Occipital lobe (tissue), 2 donors: Measurements from ENCODE around the gene AHI1. TPM values are rescaled to one million over a fixed set of nuclear protein-coding genes. Genes with fewer than 3 reads are reported as not detected.

ENCODE experiments used
- DNase-seq: peaks from one replicate; lab custom pipeline; 2025; lab: John Stamatoyannopoulos, UW
- total RNA-seq: library from RNA; depleted of rRNA; stranded (reverse); fragments of >200 nt; gene quantifications from one replicate; pipeline ENCODE4 v1.2.3, GENCODE V29; 2014

AHI1 gene
- total RNA-seq, 1 donor from 2014 or later: 40.6 TPM

- no peak for DNase-seq
Observed at GRCh38 chr6:135300576-135300975, 197.0 kb downstream of the AHI1 start.

GRCh38 chr6:135299256-135299655 is 198.3 kb downstream of the AHI1 start:
- no peak for DNase-seq

GRCh38 chr6:135298455-135298854 is 199.1 kb downstream of the AHI1 start:
- no peak for DNase-seq

DNA sequence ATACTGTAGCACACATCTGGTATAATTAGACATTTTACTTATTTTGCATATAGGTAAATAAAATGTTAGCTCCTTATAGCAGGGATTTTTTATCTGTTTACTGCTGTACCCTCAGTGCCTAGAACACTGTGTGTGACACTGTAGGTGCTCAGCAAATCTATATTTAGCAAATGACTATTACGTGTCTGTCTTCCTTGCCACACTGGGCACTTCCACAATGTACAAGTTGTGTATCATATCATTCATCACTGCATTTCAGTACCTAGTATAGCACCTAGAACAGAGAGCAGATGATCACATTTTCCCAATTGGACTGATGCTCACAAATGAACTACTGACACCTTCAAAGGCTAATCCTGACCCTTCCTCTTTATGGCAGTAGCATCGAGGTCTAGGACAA is 200.8 kb downstream of the AHI1 start:
- no peak for DNase-seq

GRCh38 chr6:135295085-135295484 is 202.5 kb downstream of the AHI1 start:
- no peak for DNase-seq

GRCh38 chr6:135291288-135292076 is 206.1 kb downstream of the AHI1 start:
- no peak for DNase-seq

DNA sequence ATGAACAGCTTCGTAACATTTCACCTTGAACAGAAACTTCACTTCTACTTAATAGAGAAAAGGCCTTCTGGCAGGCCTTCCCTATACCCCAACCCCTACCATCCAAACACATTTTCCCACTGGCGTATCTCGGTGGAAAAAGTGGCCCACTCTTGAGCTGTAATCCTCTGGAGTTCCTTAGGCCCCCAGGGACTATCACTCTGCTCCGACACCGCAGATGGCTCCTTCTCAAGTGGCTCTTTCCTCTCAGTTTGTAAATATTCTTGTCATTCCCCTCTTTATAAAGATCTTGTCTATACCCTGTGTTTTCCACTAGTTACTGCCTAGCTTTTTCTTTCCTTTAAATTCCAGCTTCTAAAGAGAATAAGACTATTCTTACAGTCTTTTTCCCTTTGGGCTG is 207.7 kb downstream of the AHI1 start:
- no peak for DNase-seq

- no peak for DNase-seq
Observed at GRCh38 chr6:135286962-135287538, 210.5 kb downstream of the AHI1 start.

DNA sequence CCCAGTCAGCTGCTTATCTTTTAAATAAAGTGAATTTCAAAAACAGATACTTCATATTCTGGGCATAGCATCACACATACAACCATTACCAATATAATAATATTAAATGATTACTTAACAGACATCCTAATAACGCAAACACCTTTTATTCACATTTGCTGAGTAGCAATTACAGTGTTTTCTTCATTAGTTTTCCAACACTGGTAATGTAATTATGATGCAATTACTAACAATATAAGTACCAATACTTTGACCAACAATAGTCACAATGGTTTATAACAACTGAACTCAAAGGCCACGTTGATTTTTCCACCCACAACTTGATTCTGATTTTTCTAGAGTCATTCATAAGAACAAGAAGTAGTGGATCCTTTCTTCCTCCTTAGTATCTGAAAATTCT is 212.4 kb downstream of the AHI1 start:
- DNase-seq: no peak

- no peak for DNase-seq
Observed at GRCh38 chr6:135283926-135284325, 213.6 kb downstream of the AHI1 start.

GRCh38 chr6:135282395-135282794 is 215.1 kb downstream of the AHI1 start:
- DNase-seq: no peak

GRCh38 chr6:135281964-135282363 is 215.6 kb downstream of the AHI1 start:
- DNase-seq: no peak

GRCh38 chr6:135281227-135281626 is 216.3 kb downstream of the AHI1 start:
- no peak for DNase-seq

DNA sequence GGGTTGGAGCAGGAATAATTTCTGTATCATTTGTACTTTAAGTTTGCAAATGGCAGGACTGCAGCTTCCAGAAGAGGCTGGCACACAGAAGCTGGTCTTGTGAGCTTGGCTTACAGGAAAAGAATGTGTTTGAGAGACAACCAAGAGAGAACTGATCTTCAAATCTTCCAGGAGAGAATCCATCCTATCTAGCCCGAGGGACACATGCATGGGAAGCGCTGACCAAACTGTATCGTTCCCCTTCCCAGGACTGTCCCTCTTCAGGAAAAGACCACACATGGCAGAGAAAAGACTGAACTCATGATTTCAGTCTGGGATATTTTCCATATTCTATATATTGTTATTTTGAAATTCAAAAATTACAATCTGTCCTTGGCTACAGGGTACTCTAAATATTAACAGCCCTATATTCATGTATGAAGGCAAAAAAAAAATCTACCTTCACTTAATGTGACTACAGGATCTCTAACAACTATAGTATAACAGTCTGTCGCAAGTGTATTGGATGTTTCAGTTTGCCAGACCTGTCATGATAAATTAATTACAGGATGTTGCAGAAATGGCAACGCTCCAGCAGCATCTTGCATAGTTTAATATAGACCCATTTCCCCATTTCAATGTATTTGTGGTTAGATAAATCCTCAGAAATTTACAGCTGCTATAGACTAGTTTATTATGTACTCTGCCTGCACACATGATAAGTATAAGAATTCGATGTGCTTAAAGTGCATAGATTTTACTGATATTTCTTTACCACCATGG is 217.0 kb downstream of the AHI1 start:
- DNase-seq: no peak

- DNase-seq: no peak
Observed at GRCh38 chr6:135277422-135277821, 220.1 kb downstream of the AHI1 start.

- DNase-seq: no peak
Observed at GRCh38 chr6:135274561-135275293, 222.8 kb downstream of the AHI1 start.

GRCh38 chr6:135271626-135272025 is 225.9 kb downstream of the AHI1 start:
- DNase-seq: no peak

DNA sequence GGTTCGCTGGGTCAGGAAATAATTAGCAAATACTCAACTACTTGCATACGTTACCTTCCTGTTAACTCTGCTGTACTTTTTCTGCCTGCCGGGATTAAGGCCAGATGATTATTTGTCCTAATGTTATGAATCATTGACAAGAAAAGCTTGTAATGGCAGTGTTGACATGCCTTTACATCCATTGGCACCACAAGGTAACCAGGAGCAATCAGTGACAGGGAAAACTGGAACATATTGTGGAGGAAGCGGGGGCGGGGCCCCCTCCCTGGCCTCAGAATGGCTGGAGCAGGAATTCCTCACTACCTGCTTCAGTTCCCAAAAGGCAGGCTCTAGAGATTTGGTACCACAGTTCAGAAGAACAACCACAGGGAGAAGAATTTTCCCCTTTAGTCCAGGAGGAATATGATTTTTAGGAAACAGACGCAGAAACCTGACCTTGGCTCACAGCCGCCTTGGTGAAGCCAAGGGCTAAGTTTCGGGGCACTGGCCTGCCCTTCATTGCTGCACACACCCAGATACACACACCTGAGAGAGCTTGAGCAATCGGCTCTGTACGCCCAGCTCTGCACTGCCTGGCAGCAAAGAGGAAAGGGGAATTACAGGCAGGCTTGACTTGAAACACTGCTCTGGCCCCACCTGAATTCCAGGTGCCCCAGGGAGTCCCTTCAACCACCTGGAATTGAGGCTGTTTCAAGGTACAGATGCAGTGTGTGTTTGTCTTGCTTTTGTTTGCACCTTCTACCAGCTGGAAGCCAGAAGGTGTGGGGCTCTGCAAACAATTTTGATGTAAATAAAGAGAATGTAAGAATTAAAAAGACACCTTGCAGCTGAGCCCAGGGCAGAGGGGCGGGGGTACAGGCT is 226.6 kb downstream of the AHI1 start:
- no peak for DNase-seq

GRCh38 chr6:135269481-135269891 is 228.1 kb downstream of the AHI1 start:
- no peak for DNase-seq

- DNase-seq: no peak
Observed at GRCh38 chr6:135268740-135269139, 228.8 kb downstream of the AHI1 start.

DNA sequence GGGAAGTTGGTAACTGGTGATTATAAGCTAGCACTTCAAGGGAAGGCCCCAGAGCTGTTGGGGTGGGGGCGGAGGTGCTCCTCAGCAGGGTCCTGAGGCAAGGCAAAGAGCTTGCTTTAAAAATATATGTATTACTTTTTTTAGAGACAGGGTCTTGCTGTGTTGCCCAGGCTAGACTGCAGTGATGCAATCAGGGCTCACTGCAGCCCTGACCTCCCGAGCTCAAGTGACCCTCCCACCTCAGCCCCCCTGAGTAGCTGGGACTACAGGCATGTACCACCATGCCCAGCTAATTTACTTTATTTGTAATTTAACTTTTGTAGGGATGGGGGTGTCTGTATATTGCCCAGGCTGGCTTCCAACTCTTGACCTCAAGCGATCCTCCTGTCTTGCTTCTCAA is 229.3 kb downstream of the AHI1 start:
- DNase-seq: no peak
